HG02678 (cell line): ENCODE data around the gene FOXP1.
A peak's percentile ranks its signal among the peaks of the same experiment; 100 is the strongest.

Experiments
- ATAC-seq: cut with Tn5 transposase; IDR thresholded peaks from one replicate; pipeline ENCODE4 v1.9.1; 2021; ENCODE audit warnings: mild to moderate bottlenecking, moderate library complexity; ENCODE audit not compliant: unreplicated experiment

The FOXP1 gene

DNA sequence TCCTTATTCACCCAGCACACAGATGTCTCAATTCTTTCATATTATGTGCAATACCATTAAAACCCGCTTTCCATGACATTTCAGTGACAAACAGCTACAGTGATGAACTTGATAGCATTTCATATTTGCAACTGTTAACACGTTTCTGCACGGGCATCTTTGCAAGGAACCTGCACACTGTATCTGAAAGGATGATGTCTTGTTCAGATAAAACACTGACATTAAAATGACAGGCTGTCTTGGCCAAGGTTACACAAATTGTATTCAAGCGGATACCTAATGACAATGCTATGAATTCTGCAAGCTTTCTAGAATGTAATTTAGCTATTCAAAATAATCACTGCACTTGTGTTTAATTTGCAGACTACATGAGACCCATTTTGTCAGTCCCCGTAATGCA is 529.2 kb downstream of the FOXP1 start:
- ATAC-seq: no peak

DNA sequence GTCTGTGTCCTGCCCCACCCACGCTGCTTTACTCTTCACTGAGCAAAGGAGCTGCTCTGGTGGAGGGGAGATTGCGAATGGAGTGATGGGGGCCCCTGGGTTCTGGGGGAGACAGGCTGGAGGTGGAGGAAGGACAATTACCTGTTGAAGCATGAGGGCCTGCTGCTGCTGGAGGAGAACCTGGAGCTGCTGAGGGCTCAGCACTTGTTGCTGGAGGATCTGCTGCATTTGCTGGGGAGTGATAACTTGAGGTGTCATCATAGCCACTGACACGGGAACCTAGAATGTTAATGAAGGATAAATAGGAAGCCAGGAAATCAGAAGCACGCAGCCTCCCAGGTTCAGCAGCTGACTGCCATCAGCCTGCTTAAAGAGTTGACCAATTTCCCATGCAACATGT is 530.0 kb downstream of the FOXP1 start:
- no peak for ATAC-seq

DNA sequence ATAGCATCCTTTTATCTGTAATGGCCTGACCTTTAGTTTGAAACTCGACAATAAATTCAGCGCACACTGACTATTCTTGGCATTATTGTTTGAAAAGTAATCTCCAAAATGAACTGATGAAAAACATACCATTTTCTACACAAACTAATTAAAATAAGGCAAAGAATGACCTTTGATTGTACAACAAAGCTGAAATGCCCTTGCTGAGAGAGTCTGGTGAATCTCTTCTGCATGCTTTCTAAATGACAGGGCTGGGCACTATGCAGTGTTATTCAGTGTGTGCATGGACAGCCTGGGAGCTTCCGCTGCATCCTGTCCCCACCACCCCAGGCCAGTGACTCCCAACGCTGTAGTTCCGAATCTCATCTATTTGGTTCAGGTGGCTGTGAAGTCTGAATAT is 530.8 kb downstream of the FOXP1 start:
- no peak for ATAC-seq

DNA sequence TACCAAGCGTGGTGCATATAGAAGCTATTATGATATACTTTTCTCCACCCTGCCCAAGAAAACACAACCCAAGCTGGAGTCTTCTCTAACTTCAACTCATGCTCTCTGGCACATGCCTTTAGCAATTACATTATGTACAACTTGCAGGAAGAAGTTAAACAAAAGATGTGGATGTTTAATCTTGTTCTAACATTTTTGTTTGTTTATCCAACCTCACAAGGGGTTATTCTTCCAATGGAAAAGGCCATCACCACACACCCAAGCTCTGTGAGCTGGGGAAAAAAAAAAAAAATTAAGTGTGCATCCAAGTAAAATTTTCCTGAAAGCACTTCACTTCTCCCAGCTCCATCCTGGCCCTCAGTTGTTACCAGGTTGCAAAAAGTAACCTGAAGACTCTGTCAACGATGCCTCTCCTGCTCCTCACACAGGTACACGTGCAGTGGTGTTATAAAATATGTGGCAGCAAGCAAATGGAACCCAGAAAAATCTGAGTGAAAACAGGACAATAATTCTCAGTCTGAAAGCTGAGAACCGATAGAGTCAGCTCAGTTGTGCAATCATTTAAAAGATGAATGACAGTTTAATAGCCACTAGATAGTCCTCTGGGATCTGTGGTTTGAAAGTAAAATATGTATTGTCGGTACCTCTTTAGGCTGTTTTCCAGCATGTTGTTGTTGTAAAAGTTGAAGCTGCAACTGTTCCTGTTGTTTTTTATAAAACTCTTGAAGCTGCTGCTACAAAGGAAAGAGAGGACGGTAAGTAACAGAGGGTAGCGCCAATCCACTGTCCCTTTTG is 531.4 kb downstream of the FOXP1 start:
- no peak for ATAC-seq

DNA sequence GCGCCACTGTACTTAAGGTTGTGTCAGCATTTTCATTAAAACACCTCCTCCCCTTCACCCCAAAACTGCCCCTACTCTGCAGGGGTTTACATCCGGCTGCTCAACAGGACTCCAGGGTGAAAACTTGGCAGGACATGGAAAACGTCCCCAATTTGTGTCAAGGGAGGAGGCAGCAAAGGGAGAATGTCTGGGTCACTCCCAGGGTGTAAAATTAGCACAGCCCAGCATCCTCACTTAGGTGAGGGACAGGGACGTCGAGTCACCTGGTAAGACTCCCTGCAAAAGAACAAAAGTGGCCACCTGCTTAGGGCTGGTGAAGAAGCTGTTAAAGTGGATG is 532.3 kb downstream of the FOXP1 start:
- ATAC-seq: no peak

DNA sequence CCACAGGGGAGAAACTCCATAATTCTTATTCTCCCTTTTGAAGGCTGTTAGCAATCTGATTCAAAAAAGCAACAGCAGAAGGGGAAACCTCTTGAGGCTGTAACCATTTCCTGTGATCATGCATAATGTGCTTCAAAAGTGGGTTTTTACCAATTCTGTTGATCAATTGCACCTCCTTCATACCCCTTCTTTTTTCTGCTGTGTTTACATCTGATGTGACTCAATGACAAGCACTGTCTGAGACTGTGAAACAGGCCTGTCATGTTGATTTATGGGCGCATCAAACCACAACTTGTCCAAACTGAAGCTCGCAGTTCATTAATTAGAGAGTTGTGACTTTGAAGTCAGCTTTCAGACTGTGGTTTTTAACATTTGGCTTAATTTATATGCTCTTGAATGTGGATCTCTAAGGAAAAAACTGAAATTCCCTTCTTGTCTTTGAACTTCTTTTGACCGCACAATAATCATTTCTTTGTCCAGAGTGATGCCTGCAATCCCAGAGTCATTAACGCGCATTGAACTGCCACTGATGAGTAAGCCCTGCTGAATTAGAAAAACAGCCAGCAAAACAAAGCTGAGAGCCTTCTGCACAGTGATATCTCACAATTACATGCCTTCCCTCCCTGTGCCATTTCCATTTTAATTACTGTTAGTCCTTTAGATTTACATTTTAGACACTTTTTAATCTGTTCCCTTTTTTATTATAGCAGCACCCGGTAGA is 532.8 kb downstream of the FOXP1 start:
- ATAC-seq: no peak

DNA sequence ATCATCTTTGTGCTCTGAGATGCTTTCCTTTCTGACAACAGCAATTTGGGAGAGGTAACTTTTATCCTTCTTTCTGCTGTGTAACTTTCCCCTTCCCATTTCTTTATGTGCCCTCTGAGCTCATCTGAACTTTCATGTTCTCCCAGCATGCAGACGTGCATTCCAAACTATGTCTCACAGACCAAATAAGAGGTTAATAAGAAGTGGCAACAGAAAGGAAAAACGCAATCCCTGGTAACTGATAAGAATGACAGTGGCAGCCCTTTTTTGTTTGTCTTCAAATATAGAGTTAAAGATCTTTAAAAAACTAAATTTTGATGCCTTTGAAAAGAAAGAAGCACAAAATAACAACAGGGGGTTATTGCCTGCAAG is 533.4 kb downstream of the FOXP1 start:
- no peak for ATAC-seq

DNA sequence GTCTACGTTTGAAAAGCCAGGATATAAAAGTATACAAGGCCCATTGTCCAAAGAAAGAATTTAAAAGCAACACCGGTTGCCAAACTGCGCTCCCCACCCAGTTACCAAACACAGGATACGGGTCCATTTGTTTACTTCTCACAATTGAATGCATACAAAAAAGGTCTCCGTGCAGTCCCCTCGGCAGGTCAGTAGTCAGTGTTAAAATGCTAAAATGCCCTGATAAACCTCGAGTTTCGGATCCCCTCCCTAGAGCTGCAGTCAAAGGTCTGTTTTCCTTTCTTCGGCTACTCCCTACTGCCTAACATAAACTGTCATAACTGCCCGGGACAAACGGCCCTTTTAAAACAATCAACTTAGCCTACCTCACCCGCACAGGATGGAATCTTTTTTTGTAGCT is 534.6 kb downstream of the FOXP1 start:
- no peak for ATAC-seq

DNA sequence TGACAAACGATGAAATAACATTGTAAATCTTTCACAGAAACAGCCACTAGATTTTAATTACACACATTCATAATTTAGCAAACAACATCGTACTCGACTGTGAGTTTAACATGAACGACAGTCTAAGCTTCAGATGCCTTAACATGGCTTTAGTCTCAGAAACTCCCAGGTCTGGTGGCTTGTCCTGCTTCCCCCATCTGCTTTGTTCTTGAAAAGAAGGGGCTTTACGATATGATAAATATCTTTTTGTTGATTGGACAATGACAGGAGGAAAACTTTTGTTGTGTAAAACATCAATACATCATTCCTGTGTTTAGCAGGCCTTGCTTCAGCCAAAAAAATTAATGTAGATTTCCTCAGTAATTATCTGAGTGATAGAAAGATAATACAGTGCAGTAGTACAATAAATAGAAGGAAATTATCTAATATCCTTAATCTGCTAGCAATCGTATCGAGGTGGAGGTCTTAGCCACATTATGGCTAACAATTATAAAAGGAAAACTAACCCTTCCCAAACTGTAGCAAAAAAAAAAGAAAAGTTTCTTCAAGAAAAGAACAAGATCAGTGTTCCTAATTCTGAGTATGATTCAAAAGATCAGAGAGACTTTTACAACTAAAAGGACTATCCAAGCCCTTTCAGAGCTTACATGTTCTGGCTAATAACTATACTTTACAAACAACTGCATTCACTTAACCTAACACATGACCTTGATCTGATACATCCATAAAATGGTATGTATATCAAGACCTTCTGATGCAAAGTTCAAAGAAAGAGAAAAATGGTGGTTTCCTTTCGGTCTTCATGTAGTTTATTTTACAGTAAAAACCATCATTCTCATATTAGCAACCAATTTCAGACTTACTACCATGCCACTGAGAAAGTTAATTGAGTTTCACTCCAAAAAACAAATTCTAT is 535.7 kb downstream of the FOXP1 start:
- no peak for ATAC-seq

DNA sequence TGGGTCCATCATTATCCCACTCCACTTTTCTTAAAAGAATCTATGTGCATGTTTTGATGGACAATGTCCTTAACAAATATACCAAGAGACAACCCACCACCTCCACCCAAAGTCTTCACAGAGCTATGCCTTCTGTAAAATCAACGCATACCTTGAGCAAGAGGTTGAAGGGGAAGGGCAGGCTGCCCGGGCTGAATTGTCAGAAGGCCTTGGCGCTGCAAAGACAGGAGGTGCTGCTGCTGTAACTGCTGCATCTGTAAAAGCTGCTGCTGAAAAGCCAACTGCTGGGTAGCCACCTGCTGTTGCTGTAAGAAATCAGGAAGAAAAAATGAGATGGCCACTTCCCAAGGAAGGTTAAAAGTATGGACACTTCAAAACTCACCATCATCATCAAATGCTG is 536.7 kb downstream of the FOXP1 start:
- no peak for ATAC-seq

DNA sequence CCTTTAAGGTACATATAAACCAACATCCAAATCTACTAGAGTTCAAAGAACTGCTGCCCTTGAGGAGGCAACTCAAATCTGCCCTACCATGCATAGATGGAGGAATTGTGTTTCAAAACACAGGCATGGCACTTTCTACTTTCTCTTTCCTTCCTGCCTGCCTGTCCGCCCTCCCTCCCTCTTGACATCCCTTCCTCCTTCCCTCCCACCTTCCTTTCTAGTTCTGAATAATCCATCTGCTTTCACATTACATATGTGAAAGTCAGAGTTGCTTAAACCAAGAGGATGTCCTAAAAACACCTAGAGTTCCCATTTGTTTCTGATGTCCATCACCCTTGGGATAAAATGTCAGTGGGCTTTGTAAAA is 537.6 kb downstream of the FOXP1 start:
- ATAC-seq: peak; percentile 80

DNA sequence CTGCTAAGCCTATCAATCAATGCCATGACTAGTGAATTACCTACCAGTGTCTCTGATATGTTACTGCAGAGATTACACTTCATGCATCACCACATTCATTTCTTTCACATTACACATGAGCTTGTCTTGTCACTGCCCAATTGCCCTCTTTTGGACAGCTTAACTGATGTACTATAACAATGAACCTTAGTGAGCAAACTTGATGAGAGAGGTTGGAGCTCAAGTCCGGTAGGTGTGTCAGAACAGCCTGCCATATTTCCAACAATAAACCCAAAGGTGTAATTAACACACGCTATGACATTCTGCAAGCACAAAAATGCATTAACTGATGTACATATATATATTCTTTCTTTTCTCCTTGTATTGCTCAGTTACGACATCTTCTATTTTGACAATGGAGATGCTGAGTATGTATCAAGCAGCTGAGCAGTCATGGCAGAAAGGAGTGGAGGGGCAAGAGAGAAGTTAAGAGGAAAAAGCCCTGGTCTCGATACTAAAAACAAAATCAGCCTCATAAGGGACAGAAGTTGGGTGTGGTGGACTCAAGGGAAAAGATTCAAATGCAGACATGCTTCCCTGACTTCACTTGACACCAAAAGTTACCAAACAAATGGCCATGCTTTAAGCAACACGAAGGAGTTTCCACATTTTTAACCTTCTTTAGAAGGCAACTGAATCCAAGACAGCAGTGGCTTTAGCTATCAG is 538.2 kb downstream of the FOXP1 start:
- no peak for ATAC-seq

DNA sequence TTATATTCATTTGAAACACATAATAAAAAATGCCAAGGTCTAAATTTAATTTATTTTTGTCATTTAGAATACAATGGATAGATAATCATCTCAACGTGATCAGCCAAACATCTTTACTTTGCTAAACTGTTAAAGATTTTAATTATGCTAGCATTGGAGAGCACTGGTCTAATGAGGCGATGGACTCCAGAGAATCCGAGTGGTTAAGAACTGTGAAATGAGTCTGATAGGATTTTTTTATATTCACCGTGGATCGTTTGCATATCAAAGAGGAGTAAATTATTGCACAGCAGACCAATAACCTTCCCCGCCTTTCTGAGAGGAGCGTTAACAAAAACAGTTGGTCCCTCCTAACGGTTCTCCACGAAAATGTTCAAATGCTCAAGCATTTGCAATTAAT is 540.8 kb downstream of the FOXP1 start:
- no peak for ATAC-seq

DNA sequence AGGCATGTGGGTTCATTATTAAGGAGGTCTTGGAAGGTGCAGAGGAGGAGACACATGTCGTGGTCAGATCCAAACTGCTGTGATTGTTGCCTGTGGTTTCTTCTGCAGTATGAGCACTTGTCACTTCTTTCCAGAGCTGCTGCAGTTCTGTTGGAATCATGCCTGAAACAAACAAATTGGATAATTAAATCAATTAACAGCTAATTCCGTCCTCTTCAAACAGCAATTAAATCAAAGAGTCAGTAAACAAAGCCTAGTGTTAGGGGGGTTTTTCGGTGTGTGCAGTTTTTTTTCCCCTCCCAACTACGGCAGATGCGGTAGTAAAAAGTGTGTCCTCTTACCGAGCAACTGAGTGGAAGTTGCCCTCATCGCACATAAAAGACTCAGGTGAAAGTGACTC is 542.2 kb downstream of the FOXP1 start:
- no peak for ATAC-seq

DNA sequence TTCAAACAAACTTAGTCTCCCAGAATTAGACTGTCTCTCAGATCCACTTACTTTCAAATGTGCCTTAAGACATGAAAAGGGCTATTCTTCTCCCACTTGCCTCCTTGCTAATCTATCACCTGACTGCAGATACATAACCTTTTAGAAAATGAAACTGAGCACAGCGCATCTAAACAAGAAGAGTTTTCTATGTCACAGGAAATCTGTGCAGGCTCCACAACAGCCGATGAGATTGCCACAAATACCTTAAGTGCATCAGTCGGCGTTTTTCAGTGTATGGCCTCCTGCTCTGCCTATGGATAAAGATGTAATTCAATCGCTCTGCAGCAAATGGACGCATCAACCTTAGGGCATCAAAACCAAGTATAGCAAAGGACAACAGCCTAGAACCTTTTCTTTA is 544.2 kb downstream of the FOXP1 start:
- no peak for ATAC-seq

DNA sequence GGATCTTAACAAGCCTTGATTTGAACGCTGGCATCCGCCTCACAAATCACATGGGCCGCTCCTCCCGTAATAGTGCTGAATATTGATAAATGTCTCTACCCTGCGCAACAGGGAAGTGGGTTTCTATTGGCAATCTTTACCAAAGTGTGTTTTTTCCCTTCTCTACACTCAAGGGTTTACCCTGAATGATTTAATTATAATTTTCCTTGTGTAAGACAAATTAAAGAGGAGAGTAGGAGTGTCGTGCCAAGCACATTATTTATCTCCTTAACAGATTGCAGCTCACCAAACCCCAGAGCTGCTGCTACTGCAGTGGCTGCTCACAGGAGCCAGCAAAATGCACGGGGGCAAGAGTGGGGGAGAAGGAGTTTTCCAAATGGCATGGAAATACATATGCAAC is 545.8 kb downstream of the FOXP1 start:
- ATAC-seq: no peak

DNA sequence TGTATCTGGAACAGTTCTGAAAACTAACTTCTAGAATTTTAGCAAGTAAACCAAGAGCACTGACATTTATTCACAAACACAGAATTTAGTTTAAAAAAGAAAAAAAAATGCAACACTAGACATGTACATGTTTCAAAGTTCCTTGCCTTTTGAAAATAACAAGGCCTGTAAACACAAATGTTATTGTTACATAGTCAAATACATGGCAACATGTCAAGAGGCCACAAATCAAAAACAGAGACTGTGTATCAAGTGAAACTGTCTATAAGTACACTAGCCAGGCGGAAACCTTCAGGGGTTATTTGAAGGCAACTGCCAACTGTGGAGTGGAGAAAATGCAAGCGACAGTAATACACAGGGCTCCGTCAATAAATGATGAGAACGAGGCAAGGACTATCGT is 547.6 kb downstream of the FOXP1 start:
- no peak for ATAC-seq

DNA sequence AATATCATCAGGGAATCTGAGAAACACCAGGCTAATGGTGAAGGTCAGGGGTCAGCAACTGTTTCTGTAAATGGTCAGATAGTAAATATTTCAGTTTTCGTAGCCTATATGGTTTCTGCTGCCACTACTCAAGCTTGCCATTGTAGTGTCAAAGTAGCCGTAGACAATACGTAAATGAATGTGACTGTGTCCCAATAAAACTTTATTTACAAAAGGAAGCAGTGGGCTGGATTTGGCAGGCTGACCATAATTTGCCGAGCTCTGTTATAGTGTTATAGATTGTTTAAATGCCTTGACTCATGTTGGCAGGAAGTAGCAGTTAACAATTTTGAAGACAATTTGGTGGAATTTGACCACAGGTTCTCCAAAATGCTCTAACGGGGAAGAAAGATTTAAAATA is 548.2 kb downstream of the FOXP1 start:
- ATAC-seq: no peak

DNA sequence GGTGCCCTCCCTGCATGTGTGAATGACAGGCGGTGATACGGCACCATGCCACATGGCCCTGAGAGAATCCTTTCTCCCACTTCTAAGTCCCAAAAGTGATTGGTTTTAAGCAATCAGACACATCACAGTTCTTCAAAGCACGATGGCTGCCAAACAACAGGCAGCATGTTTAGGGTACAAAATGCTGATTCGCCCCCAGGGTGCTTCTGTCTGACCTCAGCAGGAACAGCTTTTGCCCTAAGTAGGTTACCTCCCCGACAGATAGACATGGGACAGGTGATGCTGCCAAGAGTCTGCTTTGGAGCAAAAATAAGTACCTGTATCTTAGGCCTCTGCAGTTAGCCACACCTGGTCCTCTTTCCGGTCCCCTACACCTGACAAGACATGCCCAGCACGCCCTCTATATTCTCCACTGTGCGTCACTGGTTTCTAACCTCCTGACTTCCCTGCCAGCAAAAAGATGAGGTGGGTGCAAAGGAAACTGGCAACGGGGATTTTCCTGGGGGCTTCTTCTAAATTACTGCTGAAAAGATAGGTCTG is 549.8 kb downstream of the FOXP1 start:
- ATAC-seq: no peak

DNA sequence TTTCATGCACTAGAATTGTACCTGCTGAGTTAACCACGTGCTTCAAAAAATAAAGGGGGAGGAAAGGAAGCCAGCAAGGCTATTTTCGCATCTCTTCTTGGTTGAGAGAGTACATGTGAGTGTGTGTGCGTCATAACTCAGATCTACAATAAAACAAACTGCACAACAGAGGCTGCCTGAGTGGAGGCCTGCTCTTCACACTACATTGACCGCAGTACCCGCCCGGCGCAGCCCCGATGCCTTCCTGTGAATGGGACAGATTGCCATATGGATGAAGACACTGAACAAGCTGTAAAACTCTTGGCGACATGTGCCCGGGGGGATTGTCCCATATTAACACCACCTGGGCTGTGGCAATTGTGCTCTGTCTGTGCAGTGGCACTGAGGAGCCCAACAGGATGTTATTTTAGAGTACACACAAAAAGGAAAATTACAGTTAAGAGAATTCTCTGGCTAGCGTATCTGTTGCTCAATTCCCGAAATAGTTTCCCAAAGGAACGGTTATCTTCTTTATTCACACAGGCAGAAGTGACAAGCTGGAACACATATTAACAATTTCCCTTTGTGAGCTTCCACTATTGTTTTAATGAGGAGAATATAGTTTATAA is 551.5 kb downstream of the FOXP1 start:
- peak; percentile 68 for ATAC-seq

DNA sequence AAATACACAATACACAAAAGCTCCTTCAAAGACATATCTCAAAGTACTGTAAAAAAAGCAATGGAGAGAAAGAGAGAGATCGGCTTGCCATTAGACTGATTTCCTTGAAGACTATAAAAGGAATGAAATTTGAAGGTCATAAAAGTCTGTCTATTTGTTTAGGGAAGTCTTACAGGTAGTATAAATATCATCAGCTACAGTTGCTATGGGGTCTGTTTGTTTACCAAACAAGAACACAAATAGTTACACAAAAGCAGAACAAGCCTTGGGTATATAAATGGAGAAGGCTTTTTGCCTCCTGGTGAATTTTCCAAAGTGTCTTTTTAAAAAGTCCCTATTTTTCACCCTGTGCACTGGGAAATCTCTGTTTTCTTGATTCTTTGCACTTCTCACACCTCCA is 552.3 kb downstream of the FOXP1 start:
- no peak for ATAC-seq
